Gastroesophageal sphincter (tissue), 4 donors: ENCODE data around the gene RAD9B. TPM values are rescaled to one million over a fixed set of nuclear protein-coding genes. Genes with fewer than 3 reads are reported as not detected.

Experiments used
- ATAC-seq: fragments of 150-250 bp; one replicate; pipeline ENCODE4 v1.9.1; 2016; ENCODE audit warnings: mild to moderate bottlenecking, moderate library complexity
- H3K27ac ChIP-seq, 4 donors: fragments of 200-600 bp; sonication (generic) in 3 of 4; 1 replicate in 3 of 4; 2 replicates in 1 of 4; pipeline ENCODE4 v1.5.1; 2016 to 2019
- H3K27me3 ChIP-seq: fragments of 200-600 bp; sonication (generic); one replicate; pipeline ENCODE4 v1.5.1; 2019
- H3K36me3 ChIP-seq, 2 donors: fragments of 200-600 bp; sonication (generic); one replicate each; pipeline ENCODE4 v1.5.1; 2019; ENCODE audit warnings: control low read depth in 1 of 2
- H3K4me1 ChIP-seq, 3 donors: fragments of 200-600 bp; sonication (generic); 1 replicate in 2 of 3; 2 replicates in 1 of 3; pipeline ENCODE4 v1.5.1; 2016 to 2019; ENCODE audit warnings: control low read depth in 2 of 3
- H3K4me3 ChIP-seq, 2 donors: fragments of 200-600 bp; sonication (generic); one replicate each; pipeline ENCODE4 v1.5.1; 2019; ENCODE audit warnings: mild to moderate bottlenecking in 1 of 2, moderate library complexity in 1 of 2
- H3K9me3 ChIP-seq, 3 donors: fragments of 200-600 bp; sonication (generic); one replicate each; pipeline ENCODE4 v1.5.1; 2017 to 2019; ENCODE audit warnings: control low read depth in 2 of 3
- CTCF ChIP-seq, 4 experiments: fragments of 200-600 bp in 2 of 4; fragments of 450-650 bp in 2 of 4; sonication (generic) in 1 of 4; IDR thresholded peaks; one replicate each; pipeline ENCODE4 v1.5.1; 2017 to 2019; ENCODE audit warnings: antibody characterized with exemption in 4 of 4, mild to moderate bottlenecking in 2 of 4, moderate library complexity in 2 of 4
- EP300 ChIP-seq: sonication (generic); formaldehyde crosslinking; IDR thresholded peaks from one replicate; pipeline ENCODE4 v1.6.1; 2017; ENCODE audit warnings: antibody characterized with exemption, mild to moderate bottlenecking
- POLR2A ChIP-seq, 2 donors: fragments of 450-650 bp; IDR thresholded peaks; one replicate each; pipeline ENCODE4 v1.6.1; 2017; ENCODE audit warnings: antibody characterized with exemption in 2 of 2, mild to moderate bottlenecking in 2 of 2, moderate library complexity in 1 of 2
- POLR2AphosphoS5 ChIP-seq: sonication (generic); formaldehyde crosslinking; IDR thresholded peaks from one replicate; pipeline ENCODE4 v1.6.1; 2017; ENCODE audit warnings: antibody characterized with exemption
- WGBS, 2 donors: methylation state at CpG; one replicate each; pipeline ENCODE4 v1.1.5; 2018; ENCODE audit warnings: low coverage in 1 of 2; 5-methylcytosine and 5-hydroxymethylcytosine counted together
- total RNA-seq, 4 donors: library from RNA; depleted of rRNA; stranded (reverse); fragments of >200 nt; gene quantifications; one replicate each; pipeline ENCODE4 v1.1.0, GENCODE V29; 2016

Gene RAD9B
- total RNA-seq, 4 donors from 2014 or later, result 1.1 to 5.1 (median 1.9) TPM

- peak overlapping the region; percentile 32 to 90 (median 84) for H3K27ac ChIP-seq
- H3K36me3 ChIP-seq, result peaks cover 0 to 39% of the 10 kb centered on the region in 2 donors
- peak; percentile 60 for ATAC-seq
- no peaks in the 10 kb centered on the region for H3K9me3 ChIP-seq
- 21 to 45% methylated on average over 3 to 8 of the region's 9 CpGs for WGBS, 2 donors
- TF ChIP-seq POLR2A (IDR thresholded peaks at IDR 0.05) (no peak), CTCF (IDR thresholded peaks at IDR 0.05) (no peak), POLR2AphosphoS5 (peak; percentile 74)
- H3K27me3 ChIP-seq, result no peaks in the 10 kb centered on the region
- H3K4me3 ChIP-seq, result no peak overlapping the region
- H3K4me1 ChIP-seq, result peaks cover 5 to 100% (median 18%) of the 10 kb centered on the region in 3 donors
Measured at GRCh38 chr12:110537605-110538409, 35.7 kb downstream of the RAD9B start.

GRCh38 chr12:110538869-110539622, 36.9 kb downstream of the RAD9B start:
- ATAC-seq, result no peak
- WGBS, 2 donors, result 92 to 94% methylated on average over 2 to 3 of the region's 5 CpGs
- Histone ChIP-seq H3K9me3 (no peaks in the 10 kb centered on the region), H3K27ac (peak overlapping the region; percentile 51 to 90 (median 84)), H3K4me3 (no peak overlapping the region), H3K27me3 (no peaks in the 10 kb centered on the region), H3K36me3 (peaks cover 0 to 39% of the 10 kb centered on the region in 2 donors), H3K4me1 (peaks cover 14 to 99% (median 20%) of the 10 kb centered on the region in 3 donors)
- TF ChIP-seq POLR2A (IDR thresholded peaks at IDR 0.05) (no peak), CTCF (IDR thresholded peaks at IDR 0.05) (no peak), EP300 (no peak), POLR2AphosphoS5 (no peak)

GRCh38 chr12:110540048-110540447, 37.9 kb downstream of the RAD9B start:
- WGBS, 2 donors, result 53 to 72% methylated on average over 4 to 7 of the region's 8 CpGs
- no peak for TF ChIP-seq EP300
- TF ChIP-seq CTCF (IDR thresholded peaks at IDR 0.05), result no peak
- no peak for TF ChIP-seq POLR2A (IDR thresholded peaks at IDR 0.05)
- no peak for TF ChIP-seq POLR2AphosphoS5
- H3K4me1 ChIP-seq, result peaks cover 17 to 99% (median 27%) of the 10 kb centered on the region in 3 donors
- H3K4me3 ChIP-seq, result no peak overlapping the region
- ATAC-seq, result no peak
- H3K9me3 ChIP-seq, result no peaks in the 10 kb centered on the region
- H3K27ac ChIP-seq, result peak overlapping the region; percentile 43 to 90 (median 77)
- H3K36me3 ChIP-seq, result peaks cover 0 to 43% of the 10 kb centered on the region in 2 donors
- H3K27me3 ChIP-seq, result no peaks in the 10 kb centered on the region

GRCh38 chr12:110543252-110543959, 41.3 kb downstream of the RAD9B start:
- peak overlapping the region in 1 of 2 donors; percentile 8 for H3K4me3 ChIP-seq
- ATAC-seq, result peak; percentile 96
- H3K4me1 ChIP-seq, result peaks cover 27 to 97% (median 30%) of the 10 kb centered on the region in 3 donors

More at GRCh38 chr12:110543252-110543959, 41.3 kb downstream of the RAD9B start:
- no peaks in the 10 kb centered on the region for H3K9me3 ChIP-seq
- H3K27me3 ChIP-seq, result no peaks in the 10 kb centered on the region
- 9 to 12% methylated on average over 3 to 7 of the region's 7 CpGs for WGBS, 2 donors
- peak; percentile 81 for TF ChIP-seq POLR2AphosphoS5
- TF ChIP-seq EP300, result no peak
- no peak for TF ChIP-seq POLR2A (IDR thresholded peaks at IDR 0.05)
- TF ChIP-seq CTCF (IDR thresholded peaks at IDR 0.05), result no peak
- H3K27ac ChIP-seq, result peak overlapping the region; percentile 89 to 99 (median 92)
- H3K36me3 ChIP-seq, result peaks cover 0 to 20% of the 10 kb centered on the region in 2 donors
